ENCODE results near the gene AFAP1.

AFAP1 gene

GRCh38 chr4:7824218-7824617, 115.4 kb downstream of the AFAP1 start:
- no peak for TF ChIP-seq POLR2AphosphoS5 (IDR thresholded peaks at IDR 0.05; ENCODE audit: low read depth, low read length)
- no peak for TF ChIP-seq TAF1 (IDR thresholded peaks at IDR 0.05; ENCODE audit: borderline replicate concordance, insufficient read depth, low read length)
- no peak for TF ChIP-seq SIN3A (IDR thresholded peaks at IDR 0.05; ENCODE audit: borderline replicate concordance, insufficient read depth, low read length)
- no peak for TF ChIP-seq FOXP2 (optimal IDR thresholded peaks at IDR 0.05; ENCODE audit: borderline replicate concordance, extremely low read depth, extremely low read length, insufficient read depth)
- TF ChIP-seq REST (IDR thresholded peaks at IDR 0.05; ENCODE audit: insufficient read depth in 1 of 2, low read depth in 2 of 2, low read length in 2 of 2): no peak

- no peak for TF ChIP-seq FOXP2 (optimal IDR thresholded peaks at IDR 0.05; ENCODE audit: borderline replicate concordance, extremely low read depth, extremely low read length, insufficient read depth)
- TF ChIP-seq TAF1 (IDR thresholded peaks at IDR 0.05; ENCODE audit: borderline replicate concordance, insufficient read depth, low read length): no peak
- TF ChIP-seq REST (IDR thresholded peaks at IDR 0.05; ENCODE audit: insufficient read depth in 1 of 2, low read depth in 2 of 2, low read length in 2 of 2): no peak
- no peak for TF ChIP-seq POLR2AphosphoS5 (IDR thresholded peaks at IDR 0.05; ENCODE audit: low read depth, low read length)
- no peak for TF ChIP-seq SIN3A (IDR thresholded peaks at IDR 0.05; ENCODE audit: borderline replicate concordance, insufficient read depth, low read length)
Observed at GRCh38 chr4:7823416-7823824, 116.2 kb downstream of the AFAP1 start.

GRCh38 chr4:7822877-7823276, 116.8 kb downstream of the AFAP1 start:
- TF ChIP-seq REST (IDR thresholded peaks at IDR 0.05; ENCODE audit: insufficient read depth in 1 of 2, low read depth in 2 of 2, low read length in 2 of 2): no peak
- TF ChIP-seq TAF1 (IDR thresholded peaks at IDR 0.05; ENCODE audit: borderline replicate concordance, insufficient read depth, low read length): no peak
- no peak for TF ChIP-seq SIN3A (IDR thresholded peaks at IDR 0.05; ENCODE audit: borderline replicate concordance, insufficient read depth, low read length)
- TF ChIP-seq POLR2AphosphoS5 (IDR thresholded peaks at IDR 0.05; ENCODE audit: low read depth, low read length): no peak
- no peak for TF ChIP-seq FOXP2 (optimal IDR thresholded peaks at IDR 0.05; ENCODE audit: borderline replicate concordance, extremely low read depth, extremely low read length, insufficient read depth)

GRCh38 chr4:7822137-7822505, 117.5 kb downstream of the AFAP1 start:
- TF ChIP-seq TAF1 (IDR thresholded peaks at IDR 0.05; ENCODE audit: borderline replicate concordance, insufficient read depth, low read length) (no peak), REST (IDR thresholded peaks at IDR 0.05; ENCODE audit: insufficient read depth in 1 of 2, low read depth in 2 of 2, low read length in 2 of 2) (no peak), POLR2AphosphoS5 (IDR thresholded peaks at IDR 0.05; ENCODE audit: low read depth, low read length) (no peak), FOXP2 (optimal IDR thresholded peaks at IDR 0.05; ENCODE audit: borderline replicate concordance, extremely low read depth, extremely low read length, insufficient read depth) (no peak), SIN3A (IDR thresholded peaks at IDR 0.05; ENCODE audit: borderline replicate concordance, insufficient read depth, low read length) (no peak)

Measured in PFSK-1 (cell line).